NCI-H1694 (cell line): ENCODE measurements around the gene ZNF784.

Experiments
- DNase-seq: peaks from one replicate; lab custom pipeline; 2025; lab: John Stamatoyannopoulos, UW

The ZNF784 gene

GRCh38 chr19:55656552-55656951, 32.2 kb upstream of the ZNF784 start:
- no peak for DNase-seq

- DNase-seq, result no peak
These were observed 31.3 kb upstream of the ZNF784 start for GRCh38 chr19:55655648-55656040.

- DNase-seq, result peak; percentile 69
These were observed 30.7 kb upstream of the ZNF784 start, which contains the start of gene U2AF2 for GRCh38 chr19:55654868-55655647. TSS of gene U2AF2 (plus strand) at chr19:55655035. CDS start at chr19:55655105, 70 bp downstream.

GRCh38 chr19:55654323-55654867, 30.0 kb upstream of the ZNF784 start:
- DNase-seq, result peak; percentile 98

GRCh38 chr19:55653651-55654322, 29.4 kb upstream of the ZNF784 start:
- DNase-seq, result peak; percentile 98

- DNase-seq, result no peak
These were observed 28.2 kb upstream of the ZNF784 start for GRCh38 chr19:55652311-55653128.

- DNase-seq, result no peak
These were observed 26.9 kb upstream of the ZNF784 start for GRCh38 chr19:55651236-55651635.

GRCh38 chr19:55650602-55651230, 26.4 kb upstream of the ZNF784 start:
- no peak for DNase-seq

GRCh38 chr19:55650126-55650557, 25.8 kb upstream of the ZNF784 start:
- DNase-seq, result no peak

- no peak for DNase-seq
These were observed 25.1 kb upstream of the ZNF784 start for GRCh38 chr19:55649268-55650125.

GRCh38 chr19:55648585-55649267, 24.4 kb upstream of the ZNF784 start:
- DNase-seq, result no peak

- peak; percentile 43 for DNase-seq
These were observed 23.6 kb upstream of the ZNF784 start, which contains the start of gene CCDC106 for GRCh38 chr19:55647732-55648584. TSS of gene CCDC106 (plus strand) at chr19:55648212. CDS start at chr19:55649047, 835 bp downstream.

GRCh38 chr19:55646889-55647731, 22.7 kb upstream of the ZNF784 start:
- no peak for DNase-seq

GRCh38 chr19:55645512-55645881, 21.1 kb upstream of the ZNF784 start:
- DNase-seq, result no peak

GRCh38 chr19:55644842-55645511, 20.6 kb upstream of the ZNF784 start:
- DNase-seq, result no peak

GRCh38 chr19:55644191-55644833, 19.9 kb upstream of the ZNF784 start:
- no peak for DNase-seq

GRCh38 chr19:55643887-55644176, 19.5 kb upstream of the ZNF784 start:
- DNase-seq, result no peak
